ENCODE results near the gene C16orf74. TPM values are rescaled to one million over a fixed set of nuclear protein-coding genes. Genes with fewer than 3 reads are reported as not detected.

Gene C16orf74
- total RNA-seq, 1 donor from 2014 or later, result 4.7 TPM

DNA sequence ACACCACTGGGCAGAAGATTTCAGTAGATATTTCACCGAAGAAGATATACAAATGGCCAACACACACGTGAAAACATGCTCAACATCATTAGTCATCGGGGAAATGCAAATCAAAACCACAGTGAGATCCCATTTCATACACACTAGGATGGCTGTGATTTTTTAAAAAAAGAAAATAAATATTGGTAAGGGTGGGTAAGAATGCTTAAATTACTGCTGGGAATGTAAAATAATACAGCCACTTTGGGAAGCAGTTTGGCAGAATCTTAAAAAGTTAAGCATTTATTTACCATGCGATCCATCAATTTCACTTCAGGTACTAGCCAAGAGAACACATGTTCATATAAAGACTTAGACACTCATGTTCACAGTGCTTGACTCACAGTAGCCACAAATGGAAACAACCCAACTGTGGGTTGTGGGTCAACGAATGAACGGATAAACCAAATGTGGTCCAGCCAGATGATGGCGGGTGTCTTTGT lies 6.5 kb upstream of the C16orf74 start:
- H3K27me3 Mint-ChIP-seq (ENCODE audit: low read depth, unreplicated experiment), result peaks cover 29% of the 10 kb centered on the region
- Histone ChIP-seq H3K9ac (ENCODE audit: low read length) (no peak overlapping the region), H2AFZ (ENCODE audit: low read depth, low read length) (no peak overlapping the region), H3K4me2 (ENCODE audit: low read length) (peak overlapping the region; percentile 12), H3K36me3 (ENCODE audit: insufficient read depth, low read length) (no peaks in the 10 kb centered on the region), H3K4me1 (ENCODE audit: insufficient read depth, low read length) (peaks cover 18% of the 10 kb centered on the region), H3K9me3 (ENCODE audit: insufficient read depth, low read depth, low read length) (no peaks in the 10 kb centered on the region), H3K79me2 (ENCODE audit: insufficient read depth, low read length) (no peaks in the 10 kb centered on the region), H3K4me3 (ENCODE audit: insufficient read depth, low read depth, low read length) (no peak overlapping the region), H3K27me3 (ENCODE audit: insufficient read depth, low read length) (peaks cover 5% of the 10 kb centered on the region), H4K20me1 (ENCODE audit: insufficient read depth, low read length) (no peaks in the 10 kb centered on the region), H3K27ac (ENCODE audit: low read depth, low read length) (peak overlapping the region; percentile 2)
- H3K4me1 Mint-ChIP-seq (ENCODE audit: low read depth, unreplicated experiment), result peaks cover 18% of the 10 kb centered on the region
- no peak for TF ChIP-seq EZH2 (IDR thresholded peaks at IDR 0.05; ENCODE audit: insufficient read depth, low read length)
- TF ChIP-seq, protein P1, sequence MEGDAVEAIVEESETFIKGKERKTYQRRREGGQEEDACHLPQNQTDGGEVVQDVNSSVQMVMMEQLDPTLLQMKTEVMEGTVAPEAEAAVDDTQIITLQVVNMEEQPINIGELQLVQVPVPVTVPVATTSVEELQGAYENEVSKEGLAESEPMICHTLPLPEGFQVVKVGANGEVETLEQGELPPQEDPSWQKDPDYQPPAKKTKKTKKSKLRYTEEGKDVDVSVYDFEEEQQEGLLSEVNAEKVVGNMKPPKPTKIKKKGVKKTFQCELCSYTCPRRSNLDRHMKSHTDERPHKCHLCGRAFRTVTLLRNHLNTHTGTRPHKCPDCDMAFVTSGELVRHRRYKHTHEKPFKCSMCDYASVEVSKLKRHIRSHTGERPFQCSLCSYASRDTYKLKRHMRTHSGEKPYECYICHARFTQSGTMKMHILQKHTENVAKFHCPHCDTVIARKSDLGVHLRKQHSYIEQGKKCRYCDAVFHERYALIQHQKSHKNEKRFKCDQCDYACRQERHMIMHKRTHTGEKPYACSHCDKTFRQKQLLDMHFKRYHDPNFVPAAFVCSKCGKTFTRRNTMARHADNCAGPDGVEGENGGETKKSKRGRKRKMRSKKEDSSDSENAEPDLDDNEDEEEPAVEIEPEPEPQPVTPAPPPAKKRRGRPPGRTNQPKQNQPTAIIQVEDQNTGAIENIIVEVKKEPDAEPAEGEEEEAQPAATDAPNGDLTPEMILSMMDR (IDR thresholded peaks at IDR 0.05; ENCODE audit: insufficient read depth, low read depth, low read length), result no peak
- no peak overlapping the region for H3K4me3 Mint-ChIP-seq (ENCODE audit: unreplicated experiment)
- FAIRE-seq, result no peak
- H3K27ac Mint-ChIP-seq (ENCODE audit: unreplicated experiment), result no peak overlapping the region
- DNase-seq (ENCODE audit: low read depth), result peak; percentile 88
- H3K36me3 Mint-ChIP-seq (ENCODE audit: low read depth, unreplicated experiment), result no peaks in the 10 kb centered on the region
- H3K9me3 Mint-ChIP-seq (ENCODE audit: unreplicated experiment), result no peaks in the 10 kb centered on the region

DNA sequence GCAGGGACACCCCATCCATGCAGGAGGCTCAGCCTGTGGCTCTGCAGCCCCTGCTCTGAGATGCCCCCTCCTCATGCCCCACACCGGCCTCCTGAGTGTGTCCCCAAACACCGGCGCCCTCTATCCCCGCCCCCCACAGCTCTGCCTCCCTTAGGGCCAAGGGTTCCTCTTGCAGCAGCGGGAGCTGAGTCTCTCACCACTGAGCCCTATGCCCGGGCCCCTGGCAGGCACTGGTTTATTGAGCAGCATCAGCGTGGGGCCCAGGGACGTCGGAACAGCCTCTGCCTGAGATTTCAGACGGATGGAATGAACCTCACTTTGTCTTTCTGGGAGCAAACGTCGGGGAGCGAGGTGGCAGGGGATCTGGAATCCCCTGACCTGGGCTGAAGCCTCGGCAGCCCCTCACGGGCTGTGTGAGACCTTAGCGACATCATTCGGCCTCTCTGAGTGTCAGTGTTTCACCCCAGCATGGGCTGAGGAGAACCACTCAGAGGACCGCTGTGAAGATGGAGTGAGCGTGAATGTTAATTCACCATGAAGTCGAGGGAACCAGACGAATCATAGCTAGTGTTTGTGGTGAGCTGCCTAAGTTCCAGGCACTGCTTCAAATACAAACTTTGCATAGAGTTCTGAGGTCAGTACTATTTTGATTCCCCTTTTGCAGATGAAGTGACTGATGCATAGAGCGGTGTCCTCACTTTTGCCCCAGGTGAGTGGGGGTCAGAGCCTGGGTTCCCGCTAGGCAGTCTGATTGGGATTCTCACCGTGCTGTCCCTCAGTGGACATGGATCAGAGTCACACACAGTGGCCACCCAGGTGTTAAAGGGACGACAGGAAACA lies 5.3 kb upstream of the C16orf74 start:
- H3K79me2 ChIP-seq (ENCODE audit: insufficient read depth, low read length), result no peaks in the 10 kb centered on the region
- DNase-seq (ENCODE audit: low read depth), result peak; percentile 45
- H2AFZ ChIP-seq (ENCODE audit: low read depth, low read length), result no peak overlapping the region
- H3K4me2 ChIP-seq (ENCODE audit: low read length), result no peak overlapping the region
- Mint-ChIP-seq H3K27ac (ENCODE audit: unreplicated experiment) (no peak overlapping the region), H3K9me3 (ENCODE audit: unreplicated experiment) (no peaks in the 10 kb centered on the region), H3K4me3 (ENCODE audit: unreplicated experiment) (no peak overlapping the region), H3K36me3 (ENCODE audit: low read depth, unreplicated experiment) (no peaks in the 10 kb centered on the region), H3K4me1 (ENCODE audit: low read depth, unreplicated experiment) (peaks cover 19% of the 10 kb centered on the region), H3K27me3 (ENCODE audit: low read depth, unreplicated experiment) (peaks cover 26% of the 10 kb centered on the region)
- no peak for TF ChIP-seq EZH2 (IDR thresholded peaks at IDR 0.05; ENCODE audit: insufficient read depth, low read length)
- TF ChIP-seq, protein P1 (IDR thresholded peaks at IDR 0.05; ENCODE audit: insufficient read depth, low read depth, low read length), result no peak
- H3K27me3 ChIP-seq (ENCODE audit: insufficient read depth, low read length), result peaks cover 1% of the 10 kb centered on the region
- no peak overlapping the region for H3K27ac ChIP-seq (ENCODE audit: low read depth, low read length)
- H3K4me3 ChIP-seq (ENCODE audit: insufficient read depth, low read depth, low read length), result no peak overlapping the region
- no peaks in the 10 kb centered on the region for H3K36me3 ChIP-seq (ENCODE audit: insufficient read depth, low read length)
- no peaks in the 10 kb centered on the region for H4K20me1 ChIP-seq (ENCODE audit: insufficient read depth, low read length)
- no peak overlapping the region for H3K9ac ChIP-seq (ENCODE audit: low read length)
- no peak for FAIRE-seq
- peaks cover 31% of the 10 kb centered on the region for H3K4me1 ChIP-seq (ENCODE audit: insufficient read depth, low read length)
- H3K9me3 ChIP-seq (ENCODE audit: insufficient read depth, low read depth, low read length), result no peaks in the 10 kb centered on the region

DNA sequence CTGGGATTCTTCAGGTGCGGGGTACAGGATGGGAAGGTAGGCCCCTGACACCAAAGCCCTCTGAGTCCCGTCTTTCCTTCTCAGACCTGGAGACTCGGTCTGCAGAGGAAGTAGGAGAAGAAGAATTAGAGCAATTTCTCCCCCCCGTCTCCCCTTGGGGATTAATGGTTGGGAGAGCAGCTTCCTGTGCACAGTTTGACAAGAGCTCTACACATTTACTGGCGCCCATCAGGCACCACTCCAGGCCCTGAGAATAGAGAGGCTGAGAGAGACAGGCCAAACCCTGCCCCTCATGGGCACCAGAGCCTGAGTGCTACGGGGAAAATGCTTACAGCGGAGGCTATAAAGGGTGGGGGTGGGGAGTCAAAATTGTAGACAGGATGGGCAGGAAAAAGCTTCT lies 3.5 kb upstream of the C16orf74 start:
- TF ChIP-seq, protein P1 (IDR thresholded peaks at IDR 0.05; ENCODE audit: insufficient read depth, low read depth, low read length), result no peak
- TF ChIP-seq EZH2 (IDR thresholded peaks at IDR 0.05; ENCODE audit: insufficient read depth, low read length), result no peak
- H3K9ac ChIP-seq (ENCODE audit: low read length), result no peak overlapping the region
- no peak overlapping the region for H3K27ac ChIP-seq (ENCODE audit: low read depth, low read length)
- Mint-ChIP-seq H3K4me1 (ENCODE audit: low read depth, unreplicated experiment) (peaks cover 22% of the 10 kb centered on the region), H3K27me3 (ENCODE audit: low read depth, unreplicated experiment) (peaks cover 19% of the 10 kb centered on the region), H3K27ac (ENCODE audit: unreplicated experiment) (no peak overlapping the region), H3K36me3 (ENCODE audit: low read depth, unreplicated experiment) (no peaks in the 10 kb centered on the region), H3K4me3 (ENCODE audit: unreplicated experiment) (no peak overlapping the region), H3K9me3 (ENCODE audit: unreplicated experiment) (no peaks in the 10 kb centered on the region)
- no peak overlapping the region for H3K4me3 ChIP-seq (ENCODE audit: insufficient read depth, low read depth, low read length)
- H3K4me2 ChIP-seq (ENCODE audit: low read length), result no peak overlapping the region
- no peaks in the 10 kb centered on the region for H3K27me3 ChIP-seq (ENCODE audit: insufficient read depth, low read length)
- H4K20me1 ChIP-seq (ENCODE audit: insufficient read depth, low read length), result peaks cover 6% of the 10 kb centered on the region
- peaks cover 41% of the 10 kb centered on the region for H3K4me1 ChIP-seq (ENCODE audit: insufficient read depth, low read length)
- H3K9me3 ChIP-seq (ENCODE audit: insufficient read depth, low read depth, low read length), result no peaks in the 10 kb centered on the region
- FAIRE-seq (no peak), DNase-seq (ENCODE audit: low read depth) (no peak)
- no peaks in the 10 kb centered on the region for H3K36me3 ChIP-seq (ENCODE audit: insufficient read depth, low read length)
- H3K79me2 ChIP-seq (ENCODE audit: insufficient read depth, low read length), result peaks cover 5% of the 10 kb centered on the region
- no peak overlapping the region for H2AFZ ChIP-seq (ENCODE audit: low read depth, low read length)
